ENCODE measurements around the gene PNPLA6.

GRCh38 chr19:7486923-7487322, 48.6 kb upstream of the PNPLA6 start:
- no peak for TF ChIP-seq SMC3 (IDR thresholded peaks at IDR 0.05; ENCODE audit: low read depth, low read length)
- TF ChIP-seq EP300 (IDR thresholded peaks at IDR 0.05; ENCODE audit: borderline replicate concordance in 1 of 2, low read depth in 1 of 2, low read length in 1 of 2): no peak
- TF ChIP-seq REST (IDR thresholded peaks at IDR 0.05; ENCODE audit: low read depth, low read length): no peak
- no peak for TF ChIP-seq CTCF (IDR thresholded peaks at IDR 0.05)
- TF ChIP-seq TAF1 (IDR thresholded peaks at IDR 0.05; ENCODE audit: borderline replicate concordance, low read depth, low read length): no peak
- TF ChIP-seq SIN3A (IDR thresholded peaks at IDR 0.05; ENCODE audit: borderline replicate concordance, low read depth, low read length): no peak
- TF ChIP-seq USF1 (IDR thresholded peaks at IDR 0.05; ENCODE audit: borderline replicate concordance, low read depth): no peak
- no peak for TF ChIP-seq IRF3 (IDR thresholded peaks at IDR 0.05; ENCODE audit: low read depth, low read length)
- no peak for TF ChIP-seq NRF1 (IDR thresholded peaks at IDR 0.05; ENCODE audit: low read depth, low read length)
